Trophoblast cell (in vitro differentiated cells and primary cell): ENCODE measurements around the gene JAZF1. TPM values are rescaled to one million over a fixed set of nuclear protein-coding genes. Genes with fewer than 3 reads are reported as not detected.

Source experiments
- DNase-seq, 2 donors: peaks; one replicate each; pipeline ENCODE4 v3.0.0-alpha.2; 2016
- H2AFZ ChIP-seq: 2 replicates; pipeline ENCODE4 v1.6.1; 2013; ENCODE audit warnings: low read length, moderate library complexity, mild to moderate bottlenecking; ENCODE audit not compliant: insufficient read depth, poor library complexity
- H2AK5ac ChIP-seq: 2 replicates; pipeline ENCODE4 v1.6.1; 2013; ENCODE audit warnings: mild to moderate bottlenecking, low read length
- H2BK120ac ChIP-seq: 2 replicates; pipeline ENCODE4 v1.6.1; 2013; ENCODE audit warnings: low read length, mild to moderate bottlenecking, moderate library complexity; ENCODE audit not compliant: insufficient read depth, poor library complexity
- H2BK12ac ChIP-seq: 2 replicates; pipeline ENCODE4 v1.6.1; 2013; ENCODE audit warnings: mild to moderate bottlenecking, low read length, moderate library complexity
- H2BK5ac ChIP-seq: 2 replicates; pipeline ENCODE4 v1.6.1; 2013; ENCODE audit warnings: low read length, low read depth, moderate library complexity, mild to moderate bottlenecking; ENCODE audit not compliant: poor library complexity
- H3K14ac ChIP-seq: 2 replicates; pipeline ENCODE4 v1.6.1; 2013; ENCODE audit warnings: mild to moderate bottlenecking, low read length
- H3K18ac ChIP-seq: 2 replicates; pipeline ENCODE4 v1.6.1; 2013; ENCODE audit warnings: mild to moderate bottlenecking, low read length
- H3K23ac ChIP-seq: 2 replicates; pipeline ENCODE4 v1.6.1; 2013; ENCODE audit warnings: low read length
- H3K27ac ChIP-seq: 2 replicates; pipeline ENCODE4 v1.5.1; 2013; ENCODE audit warnings: low read depth, mild to moderate bottlenecking, inconsistent platforms, low read length, moderate library complexity
- H3K27me3 ChIP-seq: 2 replicates; pipeline ENCODE4 v1.6.1; 2013; ENCODE audit warnings: inconsistent platforms, mild to moderate bottlenecking, low read length, moderate library complexity; ENCODE audit not compliant: insufficient read depth
- H3K36me3 ChIP-seq, 2 experiments: 1 replicate in 1 of 2; 2 replicates in 1 of 2; pipeline ENCODE4 v1.6.1; 2013; ENCODE audit warnings: low read length in 2 of 2, mild to moderate bottlenecking in 2 of 2, moderate library complexity in 1 of 2; ENCODE audit not compliant: insufficient read depth in 2 of 2, control insufficient read depth in 1 of 2
- H3K4ac ChIP-seq: 2 replicates; pipeline ENCODE4 v1.6.1; 2013; ENCODE audit warnings: low read depth, mild to moderate bottlenecking, low read length, moderate library complexity
- H3K4me1 ChIP-seq, 2 experiments: 1 replicate in 1 of 2; 2 replicates in 1 of 2; pipeline ENCODE4 v1.6.1; 2013; ENCODE audit warnings: low read length in 2 of 2, mild to moderate bottlenecking in 2 of 2, moderate library complexity in 1 of 2; ENCODE audit not compliant: insufficient read depth in 2 of 2, control insufficient read depth in 1 of 2
- H3K4me2 ChIP-seq: 2 replicates; pipeline ENCODE4 v1.6.1; 2013; ENCODE audit warnings: inconsistent platforms, mild to moderate bottlenecking, low read length, moderate library complexity
- H3K4me3 ChIP-seq: 2 replicates; pipeline ENCODE4 v1.5.1; 2013; ENCODE audit warnings: mild to moderate bottlenecking, low read depth, low read length, inconsistent platforms
- H3K79me1 ChIP-seq: one replicate; pipeline ENCODE4 v1.6.1; 2013; ENCODE audit warnings: low read length
- H3K79me2 ChIP-seq: 2 replicates; pipeline ENCODE4 v1.6.1; 2013; ENCODE audit warnings: low read length, mild to moderate bottlenecking; ENCODE audit not compliant: control insufficient read depth, insufficient read depth, poor library complexity
- H3K9ac ChIP-seq: 2 replicates; pipeline ENCODE4 v1.6.1; 2013; ENCODE audit warnings: mild to moderate bottlenecking, low read length
- H3K9me3 ChIP-seq: 2 replicates; pipeline ENCODE4 v1.6.1; 2013; ENCODE audit warnings: low read depth, mild to moderate bottlenecking, control low read depth, inconsistent platforms, low read length; ENCODE audit not compliant: insufficient read depth
- H4K12ac ChIP-seq: 2 replicates; pipeline ENCODE4 v1.6.1; 2013; ENCODE audit warnings: low read depth, mild to moderate bottlenecking, low read length, moderate library complexity
- H4K8ac ChIP-seq: 2 replicates; pipeline ENCODE4 v1.6.1; 2013; ENCODE audit warnings: low read depth, mild to moderate bottlenecking, low read length, moderate library complexity
- H4K91ac ChIP-seq: one replicate; pipeline ENCODE4 v1.6.1; 2013; ENCODE audit warnings: low read depth, mild to moderate bottlenecking, low read length, moderate library complexity
- WGBS: extraction: QIAGEN DNeasy Blood & Tissue Kit; methylation state at CpG from one replicate; pipeline ENCODE4 v1.1.7; 2013; ENCODE audit warnings: missing lambda C conversion rate; ENCODE audit not compliant: insufficient read length, insufficient coverage; ENCODE audit errors: extremely low coverage; 5-methylcytosine and 5-hydroxymethylcytosine counted together
- polyA plus RNA-seq: library from polyadenylated mRNA; stranded (reverse); fragments of 200-250 nt; gene quantifications from 2 replicates; pipeline ENCODE4 v1.2.3, GENCODE V29; 2013

JAZF1 gene
- polyA plus RNA-seq = 1.8 and 2.1 TPM in 2 replicates

- no peak within 1 kb of the TSS for H3K9ac ChIP-seq
- no peaks in the 10 kb centered on the region for H3K79me1 ChIP-seq
- no peak within 1 kb of the TSS for H4K8ac ChIP-seq
- no peaks in the 10 kb centered on the region for H3K27me3 ChIP-seq
- peak in 1 of 2 donors; percentile 12 for DNase-seq
- H3K79me2 ChIP-seq = no peaks in the 10 kb centered on the region
- no peak within 1 kb of the TSS for H2AK5ac ChIP-seq
- H3K4me2 ChIP-seq = peak within 1 kb of the TSS; percentile 95
- no peak within 1 kb of the TSS for H3K18ac ChIP-seq
- H3K27ac ChIP-seq = no peak within 1 kb of the TSS
- WGBS = no CpG with 5 or more reads among the region's 64 CpGs
- H4K12ac ChIP-seq = no peak within 1 kb of the TSS
- no peak within 1 kb of the TSS for H2BK120ac ChIP-seq
- peaks cover 0 to 4% of the 10 kb centered on the region in 2 experiments for H3K4me1 ChIP-seq
- H2BK5ac ChIP-seq = no peak within 1 kb of the TSS
- no peaks in the 10 kb centered on the region for H3K9me3 ChIP-seq
- H4K91ac ChIP-seq = no peak within 1 kb of the TSS
- H3K14ac ChIP-seq = no peak within 1 kb of the TSS
- H3K4ac ChIP-seq = no peak within 1 kb of the TSS
- peak within 1 kb of the TSS; percentile 97 for H2AFZ ChIP-seq
- H3K4me3 ChIP-seq = peak within 1 kb of the TSS; percentile 75
- H2BK12ac ChIP-seq = no peak within 1 kb of the TSS
- no peak within 1 kb of the TSS for H3K23ac ChIP-seq
- no peaks in the 10 kb centered on the region for H3K36me3 ChIP-seq
Observed at GRCh38 chr7:28180364-28181147, at the start of gene JAZF1. JAZF1 (minus strand) TSS chr7:28180795.

- no peak overlapping the region for H4K91ac ChIP-seq
- H3K4ac ChIP-seq = no peak overlapping the region
- no peak overlapping the region for H4K12ac ChIP-seq
- WGBS = no CpG with 5 or more reads among the region's 7 CpGs
- H3K27me3 ChIP-seq = no peaks in the 10 kb centered on the region
- no peaks in the 10 kb centered on the region for H3K79me2 ChIP-seq
- no peaks in the 10 kb centered on the region for H3K4me1 ChIP-seq
- no peak overlapping the region for H3K9ac ChIP-seq
- no peaks in the 10 kb centered on the region for H3K9me3 ChIP-seq
- H3K79me1 ChIP-seq = no peaks in the 10 kb centered on the region
- no peak overlapping the region for H2BK12ac ChIP-seq
- H2BK120ac ChIP-seq = no peak overlapping the region
- no peak overlapping the region for H2BK5ac ChIP-seq
- H3K27ac ChIP-seq = no peak overlapping the region
- no peak overlapping the region for H3K18ac ChIP-seq
- no peaks in the 10 kb centered on the region for H3K36me3 ChIP-seq
- H2AK5ac ChIP-seq = no peak overlapping the region
- no peak overlapping the region for H2AFZ ChIP-seq
- no peak overlapping the region for H3K23ac ChIP-seq
- DNase-seq = no peak
- H3K4me3 ChIP-seq = no peak overlapping the region
- no peak overlapping the region for H3K4me2 ChIP-seq
- H4K8ac ChIP-seq = no peak overlapping the region
- H3K14ac ChIP-seq = no peak overlapping the region
Observed at GRCh38 chr7:28230261-28230660, 49.7 kb upstream of the JAZF1 start.

- H3K79me1 ChIP-seq = no peaks in the 10 kb centered on the region
- H3K27ac ChIP-seq = no peak overlapping the region
- no peak overlapping the region for H2BK5ac ChIP-seq
- no peak overlapping the region for H2BK12ac ChIP-seq
- no peak overlapping the region for H4K12ac ChIP-seq
- WGBS = no CpG with 5 or more reads among the region's 2 CpGs
- H3K4ac ChIP-seq = no peak overlapping the region
- H3K18ac ChIP-seq = no peak overlapping the region
- H2AK5ac ChIP-seq = no peak overlapping the region
- H3K23ac ChIP-seq = no peak overlapping the region
- no peak overlapping the region for H4K91ac ChIP-seq
- H3K9ac ChIP-seq = no peak overlapping the region
- H3K79me2 ChIP-seq = no peaks in the 10 kb centered on the region
- H4K8ac ChIP-seq = no peak overlapping the region
- no peak overlapping the region for H3K4me2 ChIP-seq
- H3K27me3 ChIP-seq = no peaks in the 10 kb centered on the region
- H3K14ac ChIP-seq = no peak overlapping the region
- H2BK120ac ChIP-seq = no peak overlapping the region
- H3K4me1 ChIP-seq = no peaks in the 10 kb centered on the region
- H3K9me3 ChIP-seq = no peaks in the 10 kb centered on the region
- no peak overlapping the region for H2AFZ ChIP-seq
- no peaks in the 10 kb centered on the region for H3K36me3 ChIP-seq
- DNase-seq = no peak
- H3K4me3 ChIP-seq = no peak overlapping the region
Observed at GRCh38 chr7:28228396-28228795, 47.8 kb upstream of the JAZF1 start.

- H2BK5ac ChIP-seq = no peak overlapping the region
- no peak overlapping the region for H3K14ac ChIP-seq
- H3K27me3 ChIP-seq = no peaks in the 10 kb centered on the region
- no peak overlapping the region for H3K27ac ChIP-seq
- no peak overlapping the region for H4K8ac ChIP-seq
- H3K36me3 ChIP-seq = no peaks in the 10 kb centered on the region
- H3K23ac ChIP-seq = no peak overlapping the region
- WGBS = no CpG with 5 or more reads among the region's 1 CpG
- no peak overlapping the region for H2BK12ac ChIP-seq
- H4K91ac ChIP-seq = no peak overlapping the region
- no peak overlapping the region for H2AK5ac ChIP-seq
- H3K79me1 ChIP-seq = no peaks in the 10 kb centered on the region
- H3K4me3 ChIP-seq = no peak overlapping the region
- no peak overlapping the region for H2AFZ ChIP-seq
- no peak overlapping the region for H4K12ac ChIP-seq
- H3K4me2 ChIP-seq = no peak overlapping the region
- H3K18ac ChIP-seq = no peak overlapping the region
- H3K4ac ChIP-seq = no peak overlapping the region
- no peaks in the 10 kb centered on the region for H3K79me2 ChIP-seq
- H3K4me1 ChIP-seq = no peaks in the 10 kb centered on the region
- no peak for DNase-seq
- no peaks in the 10 kb centered on the region for H3K9me3 ChIP-seq
- no peak overlapping the region for H2BK120ac ChIP-seq
- H3K9ac ChIP-seq = no peak overlapping the region
Observed at GRCh38 chr7:28226003-28226402, 45.4 kb upstream of the JAZF1 start.
